IMR-90 (cell line): ENCODE results near the gene WDR74. TPM values are rescaled to one million over a fixed set of nuclear protein-coding genes. Genes with fewer than 3 reads are reported as not detected.

Experiments
- ATAC-seq: fragments of 200-7000 bp; cut with Tn5 transposase; 2 replicates; pipeline ENCODE4 v1.9.1; 2020; ENCODE audit warnings: low read depth, mild to moderate bottlenecking, moderate library complexity
- BruUV-seq: library from RNA; stranded (reverse); fragments of 400-500 nt; replicated peaks from 2 replicates; lab custom pipeline; 2021; lab: Mats Ljungman, UMichigan
- CTCF ChIA-PET: fragments of 300-600 bp; formaldehyde crosslinking; extraction: SDS; loops from one replicate; lab custom pipeline; 2021; ENCODE audit warnings: antibody characterized with exemption; lab: Yijun Ruan, JAX
- POLR2A ChIA-PET: fragments of 300-600 bp; sonication (Branson Sonifier 250); formaldehyde crosslinking; loops from one replicate; lab custom pipeline; 2022; ENCODE audit warnings: antibody characterized with exemption; ENCODE audit not compliant: unreplicated experiment; lab: Charles Lee
- DNase-seq: peaks from one replicate; pipeline ENCODE4 v3.0.0; 2013
- H2AFZ ChIP-seq: replicated peaks from 2 replicates; pipeline ENCODE3; 2013; ENCODE audit warnings: low read length, mild to moderate bottlenecking; ENCODE audit not compliant: poor library complexity
- H2AK5ac ChIP-seq: 2 replicates; pipeline ENCODE4 v1.6.1; 2013; ENCODE audit warnings: low read depth, low read length, inconsistent platforms
- H2AK9ac ChIP-seq: replicated peaks from 2 replicates; pipeline ENCODE3; 2013; ENCODE audit warnings: mild to moderate bottlenecking, low read depth, low read length, moderate library complexity; ENCODE audit not compliant: poor library complexity
- H2BK120ac ChIP-seq: 2 replicates; pipeline ENCODE4 v1.6.1; 2013; ENCODE audit warnings: low read depth, low read length, inconsistent platforms
- H2BK15ac ChIP-seq: 3 replicates; pipeline ENCODE4 v1.6.1; 2013; ENCODE audit warnings: low read depth, low read length, inconsistent platforms
- H2BK20ac ChIP-seq: 2 replicates; pipeline ENCODE4 v1.6.1; 2013; ENCODE audit warnings: low read depth, mild to moderate bottlenecking, inconsistent platforms, low read length, moderate library complexity
- H2BK5ac ChIP-seq: 2 replicates; pipeline ENCODE4 v1.6.1; 2013; ENCODE audit warnings: mild to moderate bottlenecking, low read depth, low read length, inconsistent platforms; ENCODE audit not compliant: poor library complexity, severe bottlenecking
- H3K14ac ChIP-seq: replicated peaks from 2 replicates; pipeline ENCODE4 v1.6.1; 2013; ENCODE audit warnings: low read depth, low read length, inconsistent platforms
- H3K18ac ChIP-seq: 2 replicates; pipeline ENCODE4 v1.6.1; 2013; ENCODE audit warnings: low read depth, low read length, control low read depth
- H3K23ac ChIP-seq: 2 replicates; pipeline ENCODE4 v1.6.1; 2013; ENCODE audit warnings: low read depth, low read length, inconsistent platforms
- H3K27ac ChIP-seq: 2 replicates; pipeline ENCODE4 v1.5.1; 2013; ENCODE audit warnings: mild to moderate bottlenecking, control low read depth, low read length; ENCODE audit not compliant: insufficient read depth
- H3K27me3 ChIP-seq: 2 replicates; pipeline ENCODE4 v1.6.1; 2013; ENCODE audit warnings: low read length; ENCODE audit not compliant: control insufficient read depth, insufficient read depth
- H3K36me3 ChIP-seq: 2 replicates; pipeline ENCODE4 v1.6.1; 2013; ENCODE audit warnings: low read length, mixed read lengths; ENCODE audit not compliant: control insufficient read depth, insufficient read depth
- H3K4ac ChIP-seq: 2 replicates; pipeline ENCODE4 v1.6.1; 2013; ENCODE audit warnings: low read depth, low read length, inconsistent platforms
- H3K4me1 ChIP-seq: 2 replicates; pipeline ENCODE4 v1.6.1; 2013; ENCODE audit warnings: low read length, mixed read lengths; ENCODE audit not compliant: control insufficient read depth, insufficient read depth
- H3K4me2 ChIP-seq: 2 replicates; pipeline ENCODE4 v1.6.1; 2013; ENCODE audit warnings: low read depth, mild to moderate bottlenecking, control low read depth, low read length, moderate library complexity
- H3K4me3 ChIP-seq: 2 replicates; pipeline ENCODE4 v1.5.1; 2013; ENCODE audit warnings: low read depth, mild to moderate bottlenecking, control low read depth, low read length, moderate library complexity; ENCODE audit not compliant: insufficient read depth
- H3K56ac ChIP-seq: 2 replicates; pipeline ENCODE4 v1.6.1; 2013; ENCODE audit warnings: low read length, inconsistent platforms; ENCODE audit not compliant: insufficient read depth; ENCODE audit errors: extremely low read depth
- H3K79me1 ChIP-seq, 2 experiments: 2 replicates each; pipeline ENCODE4 v1.6.1; 2013; ENCODE audit warnings: low read length in 2 of 2, inconsistent platforms in 1 of 2, low read depth in 1 of 2
- H3K9ac ChIP-seq: 2 replicates; pipeline ENCODE4 v1.6.1; 2013; ENCODE audit warnings: low read depth, low read length, control low read depth
- H3K9me1 ChIP-seq: 2 replicates; pipeline ENCODE4 v1.6.1; 2013; ENCODE audit warnings: low read length, inconsistent platforms; ENCODE audit not compliant: insufficient read depth
- H3K9me3 ChIP-seq: 2 replicates; pipeline ENCODE4 v1.6.1; 2013; ENCODE audit warnings: low read length; ENCODE audit not compliant: control insufficient read depth, insufficient read depth
- H4K20me1 ChIP-seq: 2 replicates; pipeline ENCODE4 v1.6.1; 2013; ENCODE audit warnings: low read length, inconsistent platforms; ENCODE audit not compliant: insufficient read depth
- H4K5ac ChIP-seq: 2 replicates; pipeline ENCODE4 v1.6.1; 2013; ENCODE audit warnings: mild to moderate bottlenecking, low read depth, low read length, control low read depth
- H4K8ac ChIP-seq, 2 experiments: 2 replicates each; pipeline ENCODE4 v1.6.1; 2013; ENCODE audit warnings: low read depth in 2 of 2, low read length in 2 of 2, control low read depth in 1 of 2, inconsistent platforms in 1 of 2
- H4K91ac ChIP-seq: 2 replicates; pipeline ENCODE4 v1.6.1; 2013; ENCODE audit warnings: low read depth, low read length, inconsistent platforms; ENCODE audit not compliant: insufficient read depth
- FOS ChIP-seq: fragments of 150-350 bp; IDR thresholded peaks from 2 replicates; pipeline ENCODE4 v1.6.1; 2016; ENCODE audit warnings: low read depth, low read length
- MAFK ChIP-seq: IDR thresholded peaks from 2 replicates; pipeline ENCODE4 v1.6.1; 2012; ENCODE audit warnings: low read depth, low read length, improper control_type of control experiment
- MAZ ChIP-seq: IDR thresholded peaks from 2 replicates; pipeline ENCODE4 v1.6.1; 2012; ENCODE audit warnings: low read depth, mild to moderate bottlenecking, low read length, improper control_type of control experiment, moderate library complexity, borderline replicate concordance
- MXI1 ChIP-seq: IDR thresholded peaks from 2 replicates; pipeline ENCODE4 v1.6.1; 2012; ENCODE audit warnings: low read depth, mild to moderate bottlenecking, low read length, moderate library complexity, borderline replicate concordance
- NFE2L2 ChIP-seq: fragments of 150-350 bp; IDR thresholded peaks from 2 replicates; pipeline ENCODE4 v1.6.1; 2016; ENCODE audit warnings: low read depth, mild to moderate bottlenecking, low read length
- POLR2A ChIP-seq: IDR thresholded peaks from 2 replicates; pipeline ENCODE4 v1.6.1; 2012; ENCODE audit warnings: mild to moderate bottlenecking, low read depth, low read length
- RAD21 ChIP-seq: IDR thresholded peaks from 2 replicates; pipeline ENCODE4 v1.6.1; 2012; ENCODE audit warnings: low read length, improper control_type of control experiment
- RCOR1 ChIP-seq: IDR thresholded peaks from 2 replicates; pipeline ENCODE4 v1.6.1; 2012; ENCODE audit warnings: mild to moderate bottlenecking, low read length, improper control_type of control experiment; ENCODE audit not compliant: insufficient replicate concordance
- RFX5 ChIP-seq: IDR thresholded peaks from 2 replicates; pipeline ENCODE4 v1.8.0; 2012; ENCODE audit warnings: low read depth, mild to moderate bottlenecking, low read length, moderate library complexity
- SMC3 ChIP-seq: fragments of 150-350 bp; IDR thresholded peaks from 2 replicates; pipeline ENCODE4 v1.6.1; 2016; ENCODE audit warnings: low read depth, mild to moderate bottlenecking, antibody characterized with exemption, low read length, moderate library complexity
- WGBS, 2 experiments: methylation state at CpG; one replicate each; pipeline versions ENCODE4 v1.1.5 to v1.1.7; 2013; ENCODE audit warnings: missing lambda C conversion rate in 2 of 2; ENCODE audit not compliant: insufficient read length in 1 of 2; ENCODE audit errors: extremely low coverage in 2 of 2; 5-methylcytosine and 5-hydroxymethylcytosine counted together
- dilution Hi-C: fragments of 300-500 bp; cut with HindIII; formaldehyde crosslinking; loops from one replicate; pipeline ENCODE4 v1.14.3; 2018; ENCODE audit warnings: low sequenced_read_pairs; ENCODE audit not compliant: unreplicated experiment
- in situ Hi-C: fragments of 300-500 bp; cut with MboI; formaldehyde crosslinking; loops from 3 replicates; pipeline ENCODE4 v1.14.3; 2019; ENCODE audit warnings: low sequenced_read_pairs, inconsistent platforms, mixed read lengths
- intact Hi-C: fragments of 100-400 bp; cut with micrococcal nuclease; formaldehyde crosslinking; loops from 2 replicates; pipeline ENCODE4 v1.10.0; 2022
- polyA plus RNA-seq, 3 experiments: library from polyadenylated mRNA; depleted of rRNA; stranded (reverse); fragments of >200 nt; gene quantifications; 2 replicates each; pipeline ENCODE4 v1.2.3, GENCODE V29; 2012; ENCODE audit warnings: low replicate concordance in 1 of 3
- total RNA-seq: library from RNA; depleted of rRNA; stranded (reverse); fragments of >200 nt; gene quantifications from 2 replicates; pipeline ENCODE4 v1.2.3, GENCODE V29; 2012
- TF ChIP-seq, protein P1 (sequence below): fragments of 150-350 bp; IDR thresholded peaks from 2 replicates; pipeline ENCODE4 v1.6.1; 2016; ENCODE audit warnings: low read depth, mild to moderate bottlenecking, low read length, moderate library complexity, borderline replicate concordance
- TF ChIP-seq, protein P2 (sequence below): fragments of 150-350 bp; IDR thresholded peaks from 2 replicates; pipeline ENCODE4 v1.6.1; 2017; ENCODE audit warnings: mild to moderate bottlenecking, antibody characterized with exemption, low read length, low read depth

WDR74 gene
- total and polyA plus RNA-seq, 2 of the 4 experiments (the other 2 are of a cell fraction) = 38.4 to 44.3 TPM

DNA sequence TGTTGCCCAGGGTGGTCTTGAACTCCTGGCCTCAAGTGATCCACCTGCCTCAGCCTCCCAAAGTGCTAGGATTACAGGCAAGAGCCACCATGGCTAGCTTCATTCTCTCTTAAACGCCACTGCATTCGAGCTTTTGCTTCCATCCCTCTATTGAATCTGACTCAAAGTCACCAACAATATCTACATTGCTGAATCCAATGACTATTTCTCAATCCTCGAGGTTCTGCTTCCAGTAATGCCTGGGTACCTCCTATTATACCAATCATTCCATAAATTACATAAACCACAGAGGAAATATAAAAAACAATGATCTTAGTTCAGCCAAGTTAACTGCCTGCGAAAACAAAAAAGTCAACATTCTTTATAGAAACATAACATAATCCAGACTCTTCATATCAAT, 22.3 kb downstream of the WDR74 start:
- Histone ChIP-seq H3K9ac (no peak overlapping the region), H3K4me1 (no peaks in the 10 kb centered on the region), H3K36me3 (peaks cover 56% of the 10 kb centered on the region), H3K27me3 (no peaks in the 10 kb centered on the region), H3K23ac (no peak overlapping the region), H2AFZ (no peak overlapping the region), H2BK5ac (no peak overlapping the region), H3K56ac (no peak overlapping the region), H4K8ac (no peak overlapping the region), H3K4me3 (no peak overlapping the region), H3K79me1 (peaks cover 0 to 3% of the 10 kb centered on the region in 2 experiments; a peak in 2 of 4 replicates), H4K5ac (no peak overlapping the region), H2BK20ac (no peak overlapping the region), H3K27ac (no peak overlapping the region), H3K4me2 (no peak overlapping the region), H2AK9ac (no peak overlapping the region), H3K14ac (no peak overlapping the region), H2BK120ac (no peak overlapping the region), H3K9me1 (no peaks in the 10 kb centered on the region), H3K4ac (no peak overlapping the region), H2AK5ac (no peak overlapping the region), H2BK15ac (no peak overlapping the region), H3K9me3 (no peaks in the 10 kb centered on the region), H4K20me1 (no peaks in the 10 kb centered on the region), H3K18ac (no peak overlapping the region), H4K91ac (no peak overlapping the region)
- in situ Hi-C loops (no loop called here), intact Hi-C loops (no loop called here), dilution Hi-C loops (no loop called here)
- TF ChIP-seq MAFK (no peak), RFX5 (no peak), MAZ (no peak), RCOR1 (no peak), FOS (no peak), NFE2L2 (no peak), MXI1 (no peak), RAD21 (no peak), POLR2A (no peak), SMC3 (no peak)
- TF ChIP-seq, protein P1, sequence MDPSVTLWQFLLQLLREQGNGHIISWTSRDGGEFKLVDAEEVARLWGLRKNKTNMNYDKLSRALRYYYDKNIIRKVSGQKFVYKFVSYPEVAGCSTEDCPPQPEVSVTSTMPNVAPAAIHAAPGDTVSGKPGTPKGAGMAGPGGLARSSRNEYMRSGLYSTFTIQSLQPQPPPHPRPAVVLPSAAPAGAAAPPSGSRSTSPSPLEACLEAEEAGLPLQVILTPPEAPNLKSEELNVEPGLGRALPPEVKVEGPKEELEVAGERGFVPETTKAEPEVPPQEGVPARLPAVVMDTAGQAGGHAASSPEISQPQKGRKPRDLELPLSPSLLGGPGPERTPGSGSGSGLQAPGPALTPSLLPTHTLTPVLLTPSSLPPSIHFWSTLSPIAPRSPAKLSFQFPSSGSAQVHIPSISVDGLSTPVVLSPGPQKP = no peak
- TF ChIP-seq, protein P2, sequence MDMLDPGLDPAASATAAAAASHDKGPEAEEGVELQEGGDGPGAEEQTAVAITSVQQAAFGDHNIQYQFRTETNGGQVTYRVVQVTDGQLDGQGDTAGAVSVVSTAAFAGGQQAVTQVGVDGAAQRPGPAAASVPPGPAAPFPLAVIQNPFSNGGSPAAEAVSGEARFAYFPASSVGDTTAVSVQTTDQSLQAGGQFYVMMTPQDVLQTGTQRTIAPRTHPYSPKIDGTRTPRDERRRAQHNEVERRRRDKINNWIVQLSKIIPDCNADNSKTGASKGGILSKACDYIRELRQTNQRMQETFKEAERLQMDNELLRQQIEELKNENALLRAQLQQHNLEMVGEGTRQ = no peak
- CTCF ChIA-PET = interaction anchor here (0.6 to 0.9 kb wide), 3 partner anchors 11 to 31 kb away, joined by 3 read pairs; no protein-coding TSS in a partner anchor
- DNase-seq = no peak
- 84% methylated on average over 3 of the region's 4 CpGs; no CpG with 5 or more reads in 1 of the 2 experiments for WGBS, 2 experiments
- no peak for ATAC-seq
- BruUV-seq = no TSS peak
- POLR2A ChIA-PET = no interaction called here
